ENCODE measurements around the gene GHRL.

GRCh38 chr3:10341901-10342398 is 49.2 kb upstream of the GHRL start:
- TF ChIP-seq POLR2A (IDR thresholded peaks at IDR 0.05; ENCODE audit: borderline replicate concordance, extremely low read depth, insufficient read depth, insufficient read length) (no peak), ELF1 (IDR thresholded peaks at IDR 0.05; ENCODE audit: borderline replicate concordance, low read depth) (no peak), CEBPB (IDR thresholded peaks at IDR 0.05; ENCODE audit: low read depth) (no peak), EZH2phosphoT487 (IDR thresholded peaks at IDR 0.05; ENCODE audit: borderline replicate concordance) (no peak), CTCF (IDR thresholded peaks at IDR 0.05 in 2 of 3, conservative IDR thresholded peaks at IDR 0.05 in 1 of 3; ENCODE audit: borderline replicate concordance in 1 of 3, insufficient read depth in 1 of 3, low read depth in 2 of 3, low read length in 2 of 3) (no peak), ZNF274 (IDR thresholded peaks at IDR 0.05; ENCODE audit: low read depth, low read length) (no peak), FOSL1 (IDR thresholded peaks at IDR 0.05; ENCODE audit: low read depth) (no peak), EZH2 (IDR thresholded peaks at IDR 0.05) (no peak), SIN3A (IDR thresholded peaks at IDR 0.05; ENCODE audit: low read depth) (no peak), MAX (IDR thresholded peaks at IDR 0.05) (no peak), ZBTB33 (IDR thresholded peaks at IDR 0.05; ENCODE audit: extremely low read depth, insufficient replicate concordance, low read length) (no peak)

Measured in HCT116 (cell line).